ENCODE results near the gene C9orf43. TPM values are rescaled to one million over a fixed set of nuclear protein-coding genes. Genes with fewer than 3 reads are reported as not detected.

Gene C9orf43
- total and polyA plus RNA-seq, 9 of the 15 experiments (the other 6 are each of a cell fraction or from before 2014, with no cell fraction given) = 0.21 to 0.58 (median 0.33) TPM

DNA sequence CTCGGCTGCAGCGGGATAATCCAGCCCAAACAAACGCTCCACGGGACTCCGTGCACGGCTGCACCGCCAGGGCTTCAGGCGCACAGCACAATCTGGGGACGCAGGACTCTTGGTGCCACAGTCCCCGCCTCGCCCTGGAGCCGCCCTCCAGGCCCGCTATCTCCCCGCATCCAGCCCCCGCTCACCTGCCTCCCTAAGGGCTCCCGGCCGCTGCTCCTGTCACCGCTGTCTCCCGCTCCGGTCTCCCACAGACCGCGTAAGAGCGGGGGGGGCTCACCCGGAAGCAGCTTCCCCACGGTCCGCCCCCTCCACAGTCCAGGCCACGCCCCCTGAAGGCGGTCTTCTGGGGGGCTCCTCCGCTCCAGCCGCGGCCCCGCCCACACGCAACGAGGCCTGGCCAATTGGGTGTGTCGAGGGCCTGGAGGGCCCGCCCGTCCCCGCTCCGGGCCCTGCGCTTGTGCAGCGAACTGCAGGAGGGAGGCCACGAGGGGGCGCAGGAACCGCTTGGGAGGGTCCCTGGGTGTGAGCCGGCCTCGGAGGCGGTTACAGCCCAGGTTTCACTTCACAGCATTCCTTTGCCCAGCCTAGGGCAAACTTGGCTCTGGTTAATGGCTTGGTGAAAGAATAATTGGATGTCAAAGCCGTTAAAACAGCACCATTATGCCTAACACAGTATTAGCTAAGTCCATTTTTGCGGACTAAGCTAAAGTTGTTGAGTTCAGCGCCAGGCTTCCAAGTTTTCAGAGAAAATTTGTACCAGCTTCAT is 9.3 kb upstream of the C9orf43 start, which contains the start of gene ALAD (continued):
- TF ChIP-seq NEUROD1 (IDR thresholded peaks at IDR 0.05; ENCODE audit: borderline replicate concordance, low read depth, low read length, partially characterized antibody) (no peak), NR2C1 (IDR thresholded peaks at IDR 0.05) (peak; percentile 54; the same call in 1 of the 2 replicates), NR2C1 (tag; IDR thresholded peaks at IDR 0.05) (peak; percentile 56), RB1 (IDR thresholded peaks at IDR 0.05; ENCODE audit: low read depth) (peak; percentile 91; the same call in 1 of the 2 replicates), NFXL1 (CRISPR knock-in tag; IDR thresholded peaks at IDR 0.05) (no peak), BCOR (IDR thresholded peaks at IDR 0.05) (peak; percentile 71; the same call in 1 of the 2 replicates), CBX8 (IDR thresholded peaks at IDR 0.05; ENCODE audit: borderline replicate concordance, extremely low read depth, low read depth, low read length, poor library complexity, severe bottlenecking) (no peak), CREM (IDR thresholded peaks at IDR 0.05; ENCODE audit: low read depth) (peak; percentile 88), ATF7 (IDR thresholded peaks at IDR 0.05) (peak; percentile 81), STAT5B (CRISPR knock-in tag; IDR thresholded peaks at IDR 0.05) (no peak), PML (IDR thresholded peaks at IDR 0.05; ENCODE audit: low read length) (no peak; the same call in 1 of the 2 replicates), ZNF12 (CRISPR knock-in tag; IDR thresholded peaks at IDR 0.05) (no peak), ZNF354B (CRISPR knock-in tag; IDR thresholded peaks at IDR 0.05) (no peak), ELF4 (CRISPR knock-in tag; IDR thresholded peaks at IDR 0.05) (0 out of 2 replicates have a peak, but pooled peaks have one; percentile 49), ZBTB8A (IDR thresholded peaks at IDR 0.05; ENCODE audit: partially characterized antibody) (no peak), NONO (IDR thresholded peaks at IDR 0.05; ENCODE audit: low read depth in 2 of 2, low read length in 1 of 2) (0 out of 4 replicates have a peak, but pooled peaks of 1 of the 2 experiments have one; percentile 56), HCFC1 (IDR thresholded peaks at IDR 0.05; ENCODE audit: low read depth, low read length) (peak; percentile 3; the same call in 1 of the 2 replicates), BDP1 (IDR thresholded peaks at IDR 0.05; ENCODE audit: insufficient read depth, insufficient read length) (no peak), SIRT6 (IDR thresholded peaks at IDR 0.05; ENCODE audit: low read depth, low read length) (no peak), NFATC3 (IDR thresholded peaks at IDR 0.05) (no peak), SRF (CRISPR knock-in tag; IDR thresholded peaks at IDR 0.05) (peak in 1 of 2 experiments; percentile 86; a peak in 2 of 4 replicates), DMBX1 (CRISPR knock-in tag; IDR thresholded peaks at IDR 0.05; ENCODE audit: borderline replicate concordance) (no peak)
- TF ChIP-seq, protein P1, sequence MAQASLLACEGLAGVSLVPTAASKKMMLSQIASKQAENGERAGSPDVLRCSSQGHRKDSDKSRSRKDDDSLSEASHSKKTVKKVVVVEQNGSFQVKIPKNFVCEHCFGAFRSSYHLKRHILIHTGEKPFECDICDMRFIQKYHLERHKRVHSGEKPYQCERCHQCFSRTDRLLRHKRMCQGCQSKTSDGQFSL (CRISPR knock-in tag; IDR thresholded peaks at IDR 0.05) = peak; percentile 97
- TF ChIP-seq, protein P1 (tag; IDR thresholded peaks at IDR 0.05) = peak in 1 of 2 experiments; percentile 81; a peak in 2 of 4 replicates
- TF ChIP-seq, protein P2, sequence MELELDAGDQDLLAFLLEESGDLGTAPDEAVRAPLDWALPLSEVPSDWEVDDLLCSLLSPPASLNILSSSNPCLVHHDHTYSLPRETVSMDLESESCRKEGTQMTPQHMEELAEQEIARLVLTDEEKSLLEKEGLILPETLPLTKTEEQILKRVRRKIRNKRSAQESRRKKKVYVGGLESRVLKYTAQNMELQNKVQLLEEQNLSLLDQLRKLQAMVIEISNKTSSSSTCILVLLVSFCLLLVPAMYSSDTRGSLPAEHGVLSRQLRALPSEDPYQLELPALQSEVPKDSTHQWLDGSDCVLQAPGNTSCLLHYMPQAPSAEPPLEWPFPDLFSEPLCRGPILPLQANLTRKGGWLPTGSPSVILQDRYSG (tag; conservative IDR thresholded peaks at IDR 0.05; ENCODE audit: low read depth) = no peak
- TF ChIP-seq, protein P3, sequence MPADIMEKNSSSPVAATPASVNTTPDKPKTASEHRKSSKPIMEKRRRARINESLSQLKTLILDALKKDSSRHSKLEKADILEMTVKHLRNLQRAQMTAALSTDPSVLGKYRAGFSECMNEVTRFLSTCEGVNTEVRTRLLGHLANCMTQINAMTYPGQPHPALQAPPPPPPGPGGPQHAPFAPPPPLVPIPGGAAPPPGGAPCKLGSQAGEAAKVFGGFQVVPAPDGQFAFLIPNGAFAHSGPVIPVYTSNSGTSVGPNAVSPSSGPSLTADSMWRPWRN (IDR thresholded peaks at IDR 0.05; ENCODE audit: low read depth) = no peak
